ENCODE measurements around the gene ZNF253.
"Not testable (repeated sequence)": the region's sequence is repeated elsewhere in the genome, so short reads cannot be mapped to it uniquely, and the experiment has no call there.

Gene ZNF253

GRCh38 chr19:19851740-19852139 lies 13.9 kb upstream of the ZNF253 start:
- H3K9ac ChIP-seq (ENCODE audit: low read depth, low read length); H3K4me1 ChIP-seq (ENCODE audit: insufficient read depth, low read length); H3K27me3 ChIP-seq (ENCODE audit: insufficient read depth, low read length); H3K36me3 ChIP-seq (ENCODE audit: insufficient read depth, low read depth, low read length); H3K27ac ChIP-seq (ENCODE audit: low read length); H3K9me3 ChIP-seq (ENCODE audit: insufficient read depth, low read depth, low read length); H3K4me3 ChIP-seq (ENCODE audit: low read length): not testable (repeated sequence)

- no peak overlapping the region for H3K27ac ChIP-seq (ENCODE audit: low read length)
- H3K9me3 ChIP-seq (ENCODE audit: insufficient read depth, low read depth, low read length), result peaks cover 3% of the 10 kb centered on the region; the same call in 1 of the 2 replicates
- no peak overlapping the region for H3K4me3 ChIP-seq (ENCODE audit: low read length)
- no peak overlapping the region for H3K9ac ChIP-seq (ENCODE audit: low read depth, low read length)
- H3K27me3 ChIP-seq (ENCODE audit: insufficient read depth, low read length), result no peaks in the 10 kb centered on the region
- no peaks in the 10 kb centered on the region for H3K4me1 ChIP-seq (ENCODE audit: insufficient read depth, low read length)
- H3K36me3 ChIP-seq (ENCODE audit: insufficient read depth, low read depth, low read length), result no peaks in the 10 kb centered on the region
Measured at GRCh38 chr19:19858751-19859150, 6.9 kb upstream of the ZNF253 start.

GRCh38 chr19:19860756-19861390 lies 4.8 kb upstream of the ZNF253 start:
- H3K36me3 ChIP-seq (ENCODE audit: insufficient read depth, low read depth, low read length), result no peaks in the 10 kb centered on the region
- H3K27me3 ChIP-seq (ENCODE audit: insufficient read depth, low read length), result no peaks in the 10 kb centered on the region
- H3K9ac ChIP-seq (ENCODE audit: low read depth, low read length), result no peak overlapping the region
- no peak overlapping the region for H3K27ac ChIP-seq (ENCODE audit: low read length)
- peaks cover 3% of the 10 kb centered on the region; the same call in 1 of the 2 replicates for H3K9me3 ChIP-seq (ENCODE audit: insufficient read depth, low read depth, low read length)
- H3K4me1 ChIP-seq (ENCODE audit: insufficient read depth, low read length), result no peaks in the 10 kb centered on the region
- H3K4me3 ChIP-seq (ENCODE audit: low read length), result no peak overlapping the region; the same call in 1 of the 2 replicates

GRCh38 chr19:19866611-19867248 lies 1.0 kb downstream of the ZNF253 start:
- Histone ChIP-seq H3K4me3 (ENCODE audit: low read length) (peak overlapping the region; percentile 99), H3K9me3 (ENCODE audit: insufficient read depth, low read depth, low read length) (no peaks in the 10 kb centered on the region), H3K36me3 (ENCODE audit: insufficient read depth, low read depth, low read length) (peaks cover 17% of the 10 kb centered on the region), H3K9ac (ENCODE audit: low read depth, low read length) (peak overlapping the region; percentile 99), H3K27ac (ENCODE audit: low read length) (peak overlapping the region; percentile 96), H3K27me3 (ENCODE audit: insufficient read depth, low read length) (no peaks in the 10 kb centered on the region), H3K4me1 (ENCODE audit: insufficient read depth, low read length) (no peaks in the 10 kb centered on the region; the same call in 1 of the 2 replicates)

GRCh38 chr19:19870086-19870485 lies 4.4 kb downstream of the ZNF253 start:
- H3K36me3 ChIP-seq (ENCODE audit: insufficient read depth, low read depth, low read length), result peaks cover 45% of the 10 kb centered on the region
- H3K9ac ChIP-seq (ENCODE audit: low read depth, low read length); H3K4me3 ChIP-seq (ENCODE audit: low read length); H3K27me3 ChIP-seq (ENCODE audit: insufficient read depth, low read length); H3K27ac ChIP-seq (ENCODE audit: low read length); H3K9me3 ChIP-seq (ENCODE audit: insufficient read depth, low read depth, low read length); H3K4me1 ChIP-seq (ENCODE audit: insufficient read depth, low read length): not testable (repeated sequence)

- H3K9me3 ChIP-seq (ENCODE audit: insufficient read depth, low read depth, low read length), result no peaks in the 10 kb centered on the region; the same call in 1 of the 2 replicates
- no peak overlapping the region for H3K27ac ChIP-seq (ENCODE audit: low read length)
- no peak overlapping the region for H3K9ac ChIP-seq (ENCODE audit: low read depth, low read length)
- H3K4me3 ChIP-seq (ENCODE audit: low read length), result no peak overlapping the region
- no peaks in the 10 kb centered on the region; the same call in 1 of the 2 replicates for H3K4me1 ChIP-seq (ENCODE audit: insufficient read depth, low read length)
- H3K27me3 ChIP-seq (ENCODE audit: insufficient read depth, low read length), result no peaks in the 10 kb centered on the region
- peaks cover 46% of the 10 kb centered on the region for H3K36me3 ChIP-seq (ENCODE audit: insufficient read depth, low read depth, low read length)
Measured at GRCh38 chr19:19871932-19872331, 6.2 kb downstream of the ZNF253 start.

- no peaks in the 10 kb centered on the region for H3K27me3 ChIP-seq (ENCODE audit: insufficient read depth, low read length)
- H3K9ac ChIP-seq (ENCODE audit: low read depth, low read length), result no peak overlapping the region
- H3K36me3 ChIP-seq (ENCODE audit: insufficient read depth, low read depth, low read length), result peaks cover 54% of the 10 kb centered on the region
- no peaks in the 10 kb centered on the region; the same call in 1 of the 2 replicates for H3K4me1 ChIP-seq (ENCODE audit: insufficient read depth, low read length)
- H3K4me3 ChIP-seq (ENCODE audit: low read length), result no peak overlapping the region
- no peak overlapping the region for H3K27ac ChIP-seq (ENCODE audit: low read length)
- no peaks in the 10 kb centered on the region; the same call in 1 of the 2 replicates for H3K9me3 ChIP-seq (ENCODE audit: insufficient read depth, low read depth, low read length)
Measured at GRCh38 chr19:19873381-19873780, 7.7 kb downstream of the ZNF253 start.

- Histone ChIP-seq H3K9me3 (ENCODE audit: insufficient read depth, low read depth, low read length) (peaks cover 9% of the 10 kb centered on the region), H3K27ac (ENCODE audit: low read length) (no peak overlapping the region), H3K4me3 (ENCODE audit: low read length) (no peak overlapping the region), H3K27me3 (ENCODE audit: insufficient read depth, low read length) (no peaks in the 10 kb centered on the region), H3K4me1 (ENCODE audit: insufficient read depth, low read length) (no peaks in the 10 kb centered on the region), H3K9ac (ENCODE audit: low read depth, low read length) (no peak overlapping the region), H3K36me3 (ENCODE audit: insufficient read depth, low read depth, low read length) (peaks cover 66% of the 10 kb centered on the region)
Measured at GRCh38 chr19:19877724-19878123, 12.0 kb downstream of the ZNF253 start.

GRCh38 chr19:19884583-19884982 lies 18.9 kb downstream of the ZNF253 start:
- Histone ChIP-seq H3K36me3 (ENCODE audit: insufficient read depth, low read depth, low read length) (peaks cover 86% of the 10 kb centered on the region), H3K4me1 (ENCODE audit: insufficient read depth, low read length) (no peaks in the 10 kb centered on the region), H3K4me3 (ENCODE audit: low read length) (no peak overlapping the region), H3K9ac (ENCODE audit: low read depth, low read length) (no peak overlapping the region), H3K27ac (ENCODE audit: low read length) (no peak overlapping the region), H3K9me3 (ENCODE audit: insufficient read depth, low read depth, low read length) (peaks cover 58% of the 10 kb centered on the region), H3K27me3 (ENCODE audit: insufficient read depth, low read length) (no peaks in the 10 kb centered on the region)

- H3K27me3 ChIP-seq (ENCODE audit: insufficient read depth, low read length); H3K27ac ChIP-seq (ENCODE audit: low read length); H3K9ac ChIP-seq (ENCODE audit: low read depth, low read length); H3K4me1 ChIP-seq (ENCODE audit: insufficient read depth, low read length): not testable (repeated sequence)
- Histone ChIP-seq H3K9me3 (ENCODE audit: insufficient read depth, low read depth, low read length) (peaks cover 82% of the 10 kb centered on the region), H3K36me3 (ENCODE audit: insufficient read depth, low read depth, low read length) (peaks cover 63% of the 10 kb centered on the region), H3K4me3 (ENCODE audit: low read length) (peak overlapping the region; percentile 42; the same call in 1 of the 2 replicates)
Measured at GRCh38 chr19:19892055-19892941, 26.6 kb downstream of the ZNF253 start.

GRCh38 chr19:19900139-19900728 lies 34.6 kb downstream of the ZNF253 start:
- Histone ChIP-seq H3K9me3 (ENCODE audit: insufficient read depth, low read depth, low read length) (peaks cover 6% of the 10 kb centered on the region), H3K9ac (ENCODE audit: low read depth, low read length) (peak overlapping the region; percentile 97; the same call in 1 of the 2 replicates), H3K36me3 (ENCODE audit: insufficient read depth, low read depth, low read length) (peaks cover 26% of the 10 kb centered on the region; the same call in 1 of the 2 replicates), H3K4me3 (ENCODE audit: low read length) (peak overlapping the region; percentile 95), H3K27me3 (ENCODE audit: insufficient read depth, low read length) (no peaks in the 10 kb centered on the region), H3K4me1 (ENCODE audit: insufficient read depth, low read length) (peaks cover 7% of the 10 kb centered on the region), H3K27ac (ENCODE audit: low read length) (peak overlapping the region; percentile 68)

Measured in iPS-20b (cell line).